COLO668 (cell line): Measurements from ENCODE around the gene CDCA3.

Experiments
- DNase-seq: peaks from one replicate; lab custom pipeline; 2025; ENCODE audit not compliant: unreplicated experiment; lab: John Stamatoyannopoulos, UW

CDCA3 gene

DNA sequence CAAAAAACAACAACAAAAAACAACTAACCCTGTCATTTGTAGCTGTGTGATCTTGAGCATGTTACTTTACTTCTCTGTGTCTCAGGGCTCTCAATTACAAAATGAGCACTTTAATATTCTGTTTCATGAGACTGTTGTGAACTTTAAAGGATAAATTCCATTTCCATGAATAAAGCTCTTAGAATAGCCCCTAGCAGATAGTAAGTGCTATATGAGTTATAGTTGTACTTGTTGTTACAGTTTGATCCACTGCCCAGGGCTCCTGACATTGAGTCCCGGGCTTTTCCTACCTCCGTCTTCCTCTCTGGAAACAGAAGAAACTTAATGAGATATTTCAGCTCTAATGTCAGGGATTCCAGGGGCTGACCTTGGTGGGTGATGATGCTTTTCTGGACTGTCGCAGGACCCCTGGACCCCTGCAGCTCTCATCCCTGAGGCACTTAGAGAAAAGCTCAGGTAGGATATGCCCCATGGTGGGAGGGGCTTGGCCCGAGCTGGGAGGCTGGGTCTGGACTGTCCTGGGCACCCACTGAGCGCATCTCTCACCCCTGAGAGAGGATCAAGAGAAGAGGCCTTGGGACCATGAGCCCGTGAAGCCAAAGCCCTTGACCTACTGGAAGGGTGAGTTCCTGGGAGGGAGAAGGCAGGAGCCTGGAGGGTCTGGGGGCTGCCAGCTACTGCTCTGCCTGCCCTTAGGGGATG lies 17.7 kb downstream of the CDCA3 start:
- DNase-seq: no peak

DNA sequence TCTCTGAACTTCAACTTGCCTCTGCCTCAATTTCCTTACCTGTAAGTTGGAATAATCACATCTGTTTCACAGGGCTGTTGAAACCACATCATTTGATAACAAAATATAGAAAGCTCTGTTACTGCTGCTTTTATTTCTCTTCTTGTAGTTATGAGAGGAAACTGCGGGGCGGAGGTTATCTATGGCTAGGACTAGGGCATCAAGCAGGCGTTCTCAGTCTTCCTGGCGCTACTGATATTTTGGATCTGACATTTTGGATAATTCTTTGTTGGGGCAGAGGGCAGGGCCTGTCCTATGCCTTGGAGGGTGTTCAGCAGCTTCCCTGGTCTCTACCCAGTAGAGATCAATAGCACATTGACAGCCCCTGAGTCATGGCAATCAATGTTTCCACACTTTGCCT lies 19.0 kb downstream of the CDCA3 start:
- DNase-seq: no peak

DNA sequence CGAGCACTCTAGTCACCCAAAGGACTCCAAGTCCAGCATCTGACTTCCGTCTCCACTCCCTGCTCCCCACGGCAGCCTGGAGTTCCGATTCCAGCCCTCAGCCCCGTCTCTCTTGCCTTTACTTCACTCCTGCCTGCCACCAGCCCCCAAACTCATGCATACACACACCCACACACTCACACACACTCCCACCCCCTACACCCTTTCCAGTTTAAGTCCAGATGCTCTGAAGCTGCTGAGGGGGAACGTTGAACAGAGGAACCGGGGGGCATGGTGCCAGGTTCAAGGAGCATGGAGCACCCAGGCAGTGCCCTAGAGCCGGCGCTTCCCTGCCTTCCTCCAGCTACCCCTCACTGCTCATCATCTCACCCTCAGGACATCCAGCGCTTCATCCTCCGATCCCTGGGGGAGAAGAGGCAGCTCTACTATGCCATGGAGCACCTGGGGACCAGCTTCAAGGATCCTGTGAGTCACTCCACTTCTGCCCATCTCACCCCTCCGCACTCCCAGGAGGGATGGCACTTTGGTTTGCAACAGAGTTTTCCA lies 19.6 kb downstream of the CDCA3 start:
- no peak for DNase-seq

DNA sequence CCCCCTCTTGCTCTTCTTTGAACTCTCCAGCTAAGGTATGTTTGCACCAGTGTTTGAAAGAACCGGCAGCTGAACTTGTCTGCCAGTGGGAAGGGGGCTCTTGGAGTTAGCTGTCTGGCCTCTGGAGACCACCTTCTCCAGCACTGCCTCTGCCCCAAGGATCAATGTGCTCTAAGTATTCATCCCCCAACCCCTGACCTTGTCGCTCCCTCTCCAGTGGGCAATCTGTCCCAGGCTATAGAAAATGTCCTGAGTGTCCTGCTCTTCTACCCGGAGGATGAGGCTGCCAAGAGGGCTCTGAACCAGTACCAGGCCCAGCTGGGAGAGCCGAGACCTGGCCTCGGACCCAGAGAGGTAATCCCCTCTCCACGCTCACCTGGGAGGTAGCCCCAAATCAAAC lies 20.1 kb downstream of the CDCA3 start:
- no peak for DNase-seq

DNA sequence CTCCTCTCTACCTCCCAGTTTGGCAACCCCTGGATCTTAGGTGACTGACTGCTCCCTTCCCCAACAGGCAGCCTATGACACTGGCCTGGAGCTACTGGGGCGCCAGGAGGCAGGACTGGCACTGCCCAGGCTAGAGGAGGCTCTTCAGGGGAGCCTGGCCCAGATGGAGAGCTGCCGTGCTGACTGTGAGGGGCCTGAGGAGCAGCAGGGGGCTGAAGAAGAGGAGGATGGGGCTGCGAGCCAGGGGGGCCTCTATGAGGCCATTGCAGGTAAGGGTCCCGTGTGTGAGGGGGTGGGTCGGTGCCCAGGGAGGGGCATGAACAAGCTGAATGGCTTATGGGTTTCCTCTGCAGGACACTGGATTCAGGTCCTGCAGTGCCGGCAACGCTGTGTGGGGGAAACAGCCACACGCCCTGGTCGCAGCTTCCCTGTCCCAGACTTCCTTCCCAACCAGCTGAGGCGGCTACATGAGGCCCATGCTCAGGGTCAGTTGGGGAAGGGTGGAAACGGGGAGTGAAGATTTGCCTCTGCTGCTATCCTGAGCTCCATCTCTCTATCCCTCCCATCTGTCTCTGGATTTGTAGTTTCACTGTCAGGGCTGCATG lies 20.7 kb downstream of the CDCA3 start:
- DNase-seq: no peak

DNA sequence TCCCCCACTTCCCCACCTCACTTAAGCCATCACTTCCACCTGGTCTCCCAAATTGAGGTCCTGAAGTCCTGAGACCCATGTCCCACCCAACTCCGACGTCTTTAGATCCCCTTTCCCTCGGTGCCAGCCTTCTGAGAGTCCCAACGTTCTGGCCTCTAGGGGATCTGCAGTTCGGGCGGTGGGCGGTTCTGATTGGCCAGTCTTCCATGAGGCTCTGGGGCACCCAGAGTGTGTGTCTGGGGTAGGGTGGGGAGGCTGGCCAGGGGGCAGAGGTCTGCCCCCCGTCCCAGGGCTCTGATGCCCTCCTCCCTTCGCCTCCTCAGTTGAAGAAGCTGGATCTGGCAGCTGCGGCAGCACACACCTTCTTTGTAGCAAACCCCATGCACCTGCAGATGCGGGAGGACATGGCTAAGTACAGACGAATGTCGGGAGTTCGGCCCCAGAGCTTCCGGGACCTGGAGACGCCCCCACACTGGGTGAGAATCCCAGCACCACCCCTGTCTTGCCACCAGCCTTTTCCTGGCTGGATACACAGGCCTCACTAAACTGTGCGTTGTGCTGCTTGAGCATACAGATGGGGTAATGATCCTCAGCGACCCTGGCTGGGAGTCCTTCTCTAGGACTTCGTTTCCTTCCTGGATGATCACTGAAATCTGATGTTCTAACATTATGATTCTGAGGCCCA lies 21.4 kb downstream of the CDCA3 start:
- no peak for DNase-seq

DNA sequence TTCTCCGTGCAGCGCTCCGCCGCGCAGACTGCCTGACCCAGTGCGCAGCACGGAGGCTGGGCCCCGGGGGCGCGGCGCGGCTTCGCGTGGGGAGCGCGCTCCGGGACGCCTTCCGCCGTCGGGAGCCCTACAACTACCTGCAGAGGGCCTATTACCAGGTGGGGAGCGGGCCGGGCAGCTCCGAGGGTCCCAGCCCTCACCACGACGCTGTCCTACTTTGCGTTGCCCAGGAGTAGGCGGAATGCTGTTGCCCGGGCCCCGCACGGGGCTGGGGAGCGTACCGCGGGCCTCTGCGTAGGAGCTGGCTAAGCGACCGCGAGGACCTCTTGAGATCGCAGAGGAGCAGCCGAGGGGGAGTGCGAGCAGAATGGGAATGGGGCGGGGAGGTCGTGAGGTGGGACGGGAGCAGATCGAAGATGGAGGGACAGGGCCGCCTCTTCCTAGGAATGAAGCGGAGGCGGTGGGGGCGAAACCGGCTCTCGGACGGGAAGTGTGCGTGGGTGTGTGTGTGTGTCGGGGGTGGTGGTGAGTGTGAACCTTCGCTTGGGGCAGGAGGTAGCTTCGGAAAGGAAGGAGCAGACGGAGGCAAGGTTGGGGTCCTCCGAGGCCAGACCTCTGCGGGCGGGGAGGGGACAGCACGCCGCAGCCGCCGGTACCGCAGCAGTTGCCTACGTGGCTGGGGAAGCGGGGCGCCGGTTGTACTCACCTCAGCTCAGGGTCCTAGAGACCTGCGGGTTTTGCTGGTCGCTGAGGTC lies 22.1 kb downstream of the CDCA3 start:
- no peak for DNase-seq

DNA sequence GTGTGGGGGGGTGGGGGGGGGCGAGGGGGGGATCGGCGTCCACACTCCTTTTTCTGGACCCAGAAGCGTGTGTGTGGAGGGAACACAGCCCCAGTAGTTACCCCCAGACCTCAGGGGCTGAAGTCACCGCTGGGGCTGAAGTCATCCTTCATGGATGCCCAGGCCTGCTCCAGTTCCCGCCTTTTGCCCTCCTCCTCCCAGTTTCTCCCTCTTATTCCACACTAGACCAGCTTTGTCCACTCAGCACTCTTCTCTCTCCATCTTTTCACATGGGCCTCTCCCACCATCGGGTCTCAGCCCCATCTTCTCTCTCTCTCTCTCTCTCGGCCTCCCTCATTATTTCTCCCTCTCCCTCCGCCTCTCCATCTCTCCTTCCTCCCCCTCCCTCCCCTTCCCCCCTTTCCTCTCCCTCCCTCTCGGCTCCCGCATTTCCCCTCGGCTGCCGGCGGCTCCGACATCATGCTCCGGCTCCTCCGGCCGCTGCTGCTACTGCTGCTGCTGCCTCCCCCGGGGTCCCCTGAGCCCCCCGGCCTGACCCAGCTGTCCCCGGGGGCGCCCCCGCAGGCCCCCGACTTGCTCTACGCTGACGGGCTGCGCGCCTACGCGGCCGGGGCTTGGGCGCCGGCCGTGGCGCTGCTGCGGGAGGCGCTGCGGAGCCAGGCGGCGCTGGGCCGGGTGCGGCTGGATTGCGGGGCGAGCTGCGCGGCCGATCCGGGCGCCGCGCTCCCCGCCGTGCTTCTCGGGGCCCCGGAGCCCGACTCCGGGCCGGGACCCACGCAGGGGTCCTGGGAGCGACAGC lies 22.9 kb downstream of the CDCA3 start, which contains the start of gene P3H3:
Gene P3H3, plus strand, starts transcription at position 426 of the 799 bp plus-strand sequence. Its CDS starts 34 bp downstream, at position 460.
- DNase-seq: peak; percentile 14

DNA sequence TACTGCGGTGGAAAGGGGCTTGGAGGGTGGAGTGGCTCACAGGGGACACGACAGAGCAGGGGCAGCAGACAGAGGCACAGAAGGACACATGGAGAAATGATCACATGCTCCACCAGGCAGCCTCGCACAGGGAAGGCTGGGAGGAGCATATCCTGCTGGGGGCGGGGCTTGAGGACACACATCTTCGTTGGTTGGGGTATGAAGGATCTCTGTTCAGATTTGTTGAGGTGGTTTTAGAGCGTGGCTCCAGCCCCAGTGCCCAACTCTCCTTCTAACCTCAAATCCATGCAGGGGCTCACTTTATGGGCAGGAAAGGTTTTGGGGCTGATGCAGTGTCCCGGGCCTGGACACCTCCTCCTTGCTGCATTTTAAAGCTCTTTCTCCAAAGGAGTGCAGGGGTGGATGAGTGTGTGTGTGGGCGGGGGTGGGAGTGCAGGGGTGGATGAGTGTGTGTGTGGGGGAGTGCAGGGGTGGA lies 23.6 kb downstream of the CDCA3 start:
- DNase-seq: peak; percentile 30

DNA sequence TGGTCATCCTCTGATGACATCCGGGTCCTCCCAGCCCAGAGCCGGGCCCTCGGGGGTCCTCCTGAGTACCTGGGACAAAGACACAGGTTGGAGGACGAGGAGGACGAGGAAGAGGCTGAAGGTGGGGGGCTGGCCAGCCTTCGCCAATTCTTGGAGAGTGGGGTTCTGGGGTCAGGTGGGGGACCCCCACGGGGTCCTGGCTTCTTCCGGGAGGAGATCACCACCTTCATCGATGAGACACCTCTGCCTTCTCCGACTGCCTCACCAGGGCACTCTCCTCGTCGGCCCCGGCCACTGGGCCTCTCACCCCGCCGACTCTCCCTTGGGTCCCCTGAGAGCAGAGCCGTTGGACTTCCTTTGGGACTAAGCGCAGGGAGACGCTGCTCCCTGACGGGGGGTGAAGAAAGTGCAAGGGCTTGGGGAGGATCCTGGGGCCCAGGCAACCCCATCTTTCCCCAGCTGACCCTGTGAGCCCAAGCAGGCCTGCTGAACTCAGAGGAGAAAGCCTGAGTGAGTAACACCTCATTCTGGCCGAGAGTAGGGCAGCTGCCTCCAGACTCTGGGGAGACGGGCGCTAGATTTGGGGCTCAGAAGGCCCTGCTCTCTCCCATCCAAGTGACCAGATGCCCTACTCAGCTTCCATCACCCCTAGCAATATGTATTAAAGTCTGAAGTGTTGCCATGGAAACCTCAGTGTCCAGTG lies 24.2 kb downstream of the CDCA3 start:
- DNase-seq: no peak

DNA sequence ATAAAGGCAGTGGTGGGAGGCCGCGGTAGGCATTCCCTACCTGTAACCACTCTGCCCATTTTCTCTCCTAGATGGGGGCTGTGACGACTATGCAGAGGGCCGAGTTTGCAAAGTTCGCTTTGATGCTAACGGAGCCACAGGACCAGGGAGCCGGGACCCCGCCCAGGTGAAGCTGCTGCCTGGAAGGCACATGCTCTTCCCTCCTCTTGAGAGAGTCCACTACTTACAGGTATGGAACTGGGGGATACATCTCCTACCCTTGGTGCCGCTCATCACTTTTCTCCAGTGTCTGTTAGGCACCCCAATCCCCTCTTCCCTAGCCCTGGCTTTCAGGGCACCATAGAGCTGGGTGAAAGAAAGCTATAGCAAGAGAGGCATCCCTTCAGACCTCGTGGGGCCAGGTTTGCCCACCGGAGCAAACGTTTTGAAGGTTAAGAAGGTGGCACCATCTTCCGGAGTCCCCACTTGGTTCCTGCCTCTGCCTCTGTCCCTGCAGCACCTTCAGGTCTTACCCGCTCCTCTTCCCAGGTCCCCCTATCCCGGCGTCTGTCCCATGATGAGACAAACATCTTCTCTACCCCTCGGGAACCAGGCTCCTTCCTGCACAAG lies 24.9 kb downstream of the CDCA3 start:
- DNase-seq: no peak

DNA sequence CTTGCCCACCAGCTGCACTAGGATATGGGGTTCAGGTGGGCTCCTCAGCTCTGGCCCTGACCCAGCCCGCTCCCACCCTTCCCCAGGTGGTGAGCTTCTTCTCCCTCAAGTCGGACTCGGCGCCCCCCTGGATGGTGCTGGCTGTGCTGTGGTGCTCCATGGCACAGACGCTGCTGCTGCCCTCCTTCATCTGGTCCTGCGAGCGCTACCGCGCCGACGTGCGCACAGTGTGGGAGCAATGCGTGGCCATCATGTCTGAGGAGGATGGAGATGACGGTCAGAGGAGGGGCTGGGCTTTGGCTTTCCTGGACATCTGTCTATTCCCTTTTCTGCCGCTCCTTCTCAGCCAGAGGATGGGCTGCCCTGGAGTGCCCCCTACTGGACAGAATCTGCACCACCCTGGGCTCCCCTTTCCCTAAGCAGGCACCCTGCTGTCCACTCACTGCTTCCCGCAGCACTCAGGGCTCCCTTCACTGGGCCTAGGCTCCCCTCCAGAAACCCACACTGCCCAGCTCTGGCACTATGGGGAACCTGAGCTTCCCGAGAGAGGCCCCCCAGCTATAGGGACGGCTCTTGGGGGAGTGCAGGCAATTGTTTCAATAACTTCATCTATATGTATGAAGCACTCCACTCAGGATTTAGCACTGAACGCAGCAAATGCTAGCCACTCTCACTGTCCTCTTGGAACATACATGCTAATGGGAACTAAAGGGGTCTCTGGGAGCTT lies 25.5 kb downstream of the CDCA3 start:
- peak; percentile 56 for DNase-seq

DNA sequence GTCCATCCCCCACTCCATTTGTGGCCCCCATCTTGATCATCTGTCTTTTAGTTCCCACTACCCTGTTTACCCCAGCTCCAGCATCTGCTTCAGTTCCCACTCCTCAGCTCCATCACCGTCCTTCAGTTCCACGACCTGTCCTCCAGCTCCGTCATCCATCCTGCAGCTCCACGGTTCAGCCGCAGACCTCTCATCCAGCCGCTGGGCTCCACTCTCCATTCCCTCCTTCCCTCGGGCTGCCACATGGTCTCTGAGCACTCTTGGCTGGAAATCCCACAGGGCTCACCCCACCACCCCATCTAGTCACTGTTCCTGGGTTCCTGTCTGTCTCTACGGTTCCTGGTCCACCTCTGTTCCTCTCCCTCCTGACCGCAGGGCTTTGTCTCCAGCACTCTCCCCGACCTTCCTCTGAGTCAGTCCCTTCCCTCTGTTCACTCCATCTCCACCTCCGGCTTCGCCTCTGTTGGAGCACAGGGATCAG lies 26.1 kb downstream of the CDCA3 start:
- DNase-seq: no peak

DNA sequence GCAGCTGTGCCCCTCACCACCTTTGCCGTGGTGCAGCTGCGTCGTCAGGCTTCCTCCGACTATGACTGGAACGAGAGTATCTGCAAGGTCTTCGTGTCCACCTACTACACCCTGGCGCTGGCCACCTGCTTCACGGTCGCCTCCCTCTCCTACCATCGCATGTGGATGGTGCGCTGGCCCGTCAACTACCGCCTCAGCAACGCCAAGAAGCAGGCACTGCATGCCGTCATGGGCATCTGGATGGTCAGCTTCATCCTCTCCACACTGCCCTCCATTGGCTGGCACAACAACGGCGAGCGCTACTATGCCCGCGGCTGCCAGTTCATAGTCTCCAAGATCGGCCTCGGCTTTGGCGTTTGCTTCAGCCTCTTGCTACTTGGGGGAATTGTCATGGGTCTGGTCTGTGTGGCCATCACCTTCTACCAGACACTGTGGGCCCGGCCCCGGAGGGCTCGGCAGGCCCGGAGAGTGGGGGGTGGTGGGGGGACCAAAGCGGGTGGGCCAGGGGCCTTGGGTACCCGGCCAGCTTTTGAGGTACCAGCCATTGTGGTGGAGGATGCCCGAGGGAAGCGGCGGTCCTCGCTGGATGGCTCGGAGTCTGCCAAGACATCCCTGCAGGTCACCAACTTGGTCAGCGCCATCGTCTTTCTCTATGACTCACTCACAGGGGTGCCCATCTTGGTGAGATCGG lies 26.9 kb downstream of the CDCA3 start:
- no peak for DNase-seq

DNA sequence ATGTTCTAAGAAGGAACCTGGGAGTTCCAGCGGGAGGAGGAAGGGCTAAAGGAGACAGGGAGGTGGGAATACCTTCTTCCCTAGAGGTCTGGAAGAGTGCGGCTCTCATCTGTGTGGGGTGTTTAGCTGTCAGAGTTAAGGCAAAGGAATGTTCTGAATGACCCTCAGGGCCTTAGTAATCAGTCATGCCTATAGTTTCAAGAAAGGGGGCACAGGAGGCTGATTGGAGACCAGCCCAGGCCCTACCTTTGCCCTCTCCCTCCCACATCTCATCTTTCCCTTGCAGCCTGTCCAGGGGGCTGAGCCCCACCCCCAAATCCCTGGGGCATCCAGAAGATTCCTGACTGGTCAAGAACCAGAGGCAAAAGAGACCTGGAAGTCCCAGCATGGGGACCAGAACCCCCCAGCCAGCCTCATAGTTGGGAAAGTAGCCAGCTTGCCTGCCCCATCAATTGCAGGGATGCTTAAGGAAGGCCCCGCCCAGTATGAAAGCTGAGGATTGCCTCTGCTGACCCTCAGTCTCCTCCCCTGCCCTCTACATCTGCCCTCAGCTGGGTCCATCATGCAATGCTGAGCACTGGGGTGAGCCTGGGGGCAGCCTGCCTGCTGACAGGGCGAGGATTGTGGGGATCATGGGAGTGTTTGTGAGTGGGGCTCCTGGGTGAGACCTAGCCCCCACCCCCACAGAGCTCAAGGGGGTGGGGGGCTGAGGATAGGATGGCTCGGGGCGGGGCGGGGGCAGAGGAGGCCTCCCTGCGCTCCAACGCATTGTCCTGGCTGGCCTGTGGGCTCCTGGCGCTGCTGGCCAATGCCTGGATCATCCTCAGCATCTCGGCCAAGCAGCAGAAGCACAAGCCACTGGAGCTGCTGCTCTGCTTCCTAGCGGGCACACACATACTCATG lies 27.7 kb downstream of the CDCA3 start:
- DNase-seq: no peak

DNA sequence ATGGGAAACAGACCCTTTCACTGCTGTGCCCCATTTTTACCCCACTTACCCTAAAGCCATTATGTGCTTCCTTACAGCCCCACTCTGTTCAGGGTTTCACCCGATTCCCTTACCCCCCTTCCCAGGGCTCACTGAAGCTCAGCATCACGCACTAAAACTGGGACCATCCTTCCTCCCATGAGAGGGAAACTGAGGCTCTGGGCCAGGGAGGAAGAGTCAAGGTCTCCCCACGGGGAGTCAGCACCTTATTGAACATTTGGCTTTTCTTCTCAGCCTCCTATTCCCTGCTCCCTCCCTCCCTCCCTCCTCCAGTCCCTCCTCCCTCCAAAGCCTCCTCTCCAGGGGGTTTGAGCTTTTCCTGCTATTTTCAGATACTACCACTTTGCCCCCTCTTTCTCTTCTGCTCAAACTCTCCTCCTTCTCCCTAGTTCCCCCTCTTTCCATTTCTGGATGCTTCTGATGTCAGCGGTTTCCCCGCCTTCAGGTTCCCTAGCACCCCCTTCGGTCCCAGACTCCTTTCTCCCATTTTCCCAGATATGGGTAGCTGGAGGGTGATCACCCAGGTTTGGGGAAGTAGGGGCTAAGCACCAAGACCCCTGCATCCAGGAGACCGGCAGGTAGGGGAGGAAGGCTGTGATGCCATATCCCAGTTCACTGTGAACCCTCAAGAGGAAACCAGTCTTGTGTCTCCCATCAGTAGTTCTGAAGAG lies 28.5 kb downstream of the CDCA3 start:
- no peak for DNase-seq
